Lung (tissue), 12 donors: Measurements from ENCODE around the gene PKHD1. TPM values are rescaled to one million over a fixed set of nuclear protein-coding genes. Genes with fewer than 3 reads are reported as not detected.

Experiments used
- ATAC-seq: fragments of 200-7000 bp; cut with Tn5 transposase; one replicate; pipeline ENCODE4 v1.9.1; 2020; ENCODE audit warnings: moderate number of reproducible peaks; ENCODE audit not compliant: insufficient read depth, low FRiP score
- DNase-seq, 3 donors: peaks; one replicate each; pipeline ENCODE4 v3.0.0-alpha.2; 2013 to 2017
- H3K27ac ChIP-seq, 2 donors: one replicate each; pipeline ENCODE4 v1.5.1; 2013; ENCODE audit warnings: mild to moderate bottlenecking in 2 of 2, moderate library complexity in 2 of 2, control low read depth in 1 of 2, inconsistent platforms in 1 of 2, low read depth in 1 of 2, low read length in 1 of 2
- H3K27me3 ChIP-seq, 3 donors: one replicate each; pipeline ENCODE4 v1.5.1; 2013; ENCODE audit warnings: low read length in 2 of 3; ENCODE audit not compliant: control insufficient read depth in 3 of 3, insufficient read depth in 3 of 3
- H3K36me3 ChIP-seq, 4 donors: one replicate each; pipeline ENCODE4 v1.5.1; 2013; ENCODE audit warnings: low read length in 4 of 4, mild to moderate bottlenecking in 1 of 4, moderate library complexity in 1 of 4; ENCODE audit not compliant: control insufficient read depth in 4 of 4, insufficient read depth in 4 of 4
- H3K4me1 ChIP-seq, 5 donors: one replicate each; pipeline ENCODE4 v1.5.1; 2013; ENCODE audit warnings: low read length in 5 of 5, mild to moderate bottlenecking in 2 of 5, moderate library complexity in 1 of 5; ENCODE audit not compliant: control insufficient read depth in 5 of 5, insufficient read depth in 5 of 5
- H3K4me3 ChIP-seq: one replicate; pipeline ENCODE4 v1.5.1; 2013; ENCODE audit warnings: mild to moderate bottlenecking, control low read depth, moderate library complexity
- H3K9ac ChIP-seq, 2 donors: one replicate each; pipeline ENCODE4 v1.5.1; 2013; ENCODE audit warnings: low read length in 2 of 2, control low read depth in 1 of 2; ENCODE audit not compliant: insufficient read depth in 1 of 2
- H3K9me3 ChIP-seq, 4 donors: one replicate each; pipeline ENCODE4 v1.5.1; 2013; ENCODE audit warnings: low read length in 3 of 4, mild to moderate bottlenecking in 1 of 4, moderate library complexity in 1 of 4; ENCODE audit not compliant: control insufficient read depth in 4 of 4, insufficient read depth in 3 of 4
- WGBS, 2 donors: extraction: QIAGEN DNeasy Blood & Tissue Kit; methylation state at CpG; one replicate each; pipeline ENCODE4 v1.1.7; 2013; 5-methylcytosine and 5-hydroxymethylcytosine counted together
- polyA plus RNA-seq, 2 donors: library from polyadenylated mRNA; stranded (reverse); fragments of 200-250 nt; gene quantifications; one replicate each; pipeline ENCODE4 v1.2.1, GENCODE V29; 2013
- total RNA-seq, 2 donors: library from RNA; depleted of rRNA in 1 of 2; stranded (reverse); fragments of >200 nt in 1 of 2; gene quantifications; one replicate each; pipeline ENCODE4 v1.2.1, GENCODE V29; 2014 to 2021
- TF ChIP-seq, protein P1 (sequence below): IDR thresholded peaks from 2 replicates; pipeline ENCODE4 v1.5.1; 2012; ENCODE audit warnings: mild to moderate bottlenecking; ENCODE audit errors: control extremely low read depth, extremely low read depth
- donor health status: control.
- donor health status: control.
- donor health status: Bipolar disorder and iron deficiency.
- donor health status: healthy.
- donor health status: DM: yes; HTN: yes; CAD: no.

The PKHD1 gene
- total and polyA plus RNA-seq, 4 donors, result 0.01 to 6.1 (median 0.09) TPM

GRCh38 chr6:51887859-51888258 is 199.6 kb downstream of the PKHD1 start:
- H3K27ac ChIP-seq, result no peak overlapping the region
- no peaks in the 10 kb centered on the region for H3K27me3 ChIP-seq
- DNase-seq (no peak), ATAC-seq (no peak)
- TF ChIP-seq, protein P1, sequence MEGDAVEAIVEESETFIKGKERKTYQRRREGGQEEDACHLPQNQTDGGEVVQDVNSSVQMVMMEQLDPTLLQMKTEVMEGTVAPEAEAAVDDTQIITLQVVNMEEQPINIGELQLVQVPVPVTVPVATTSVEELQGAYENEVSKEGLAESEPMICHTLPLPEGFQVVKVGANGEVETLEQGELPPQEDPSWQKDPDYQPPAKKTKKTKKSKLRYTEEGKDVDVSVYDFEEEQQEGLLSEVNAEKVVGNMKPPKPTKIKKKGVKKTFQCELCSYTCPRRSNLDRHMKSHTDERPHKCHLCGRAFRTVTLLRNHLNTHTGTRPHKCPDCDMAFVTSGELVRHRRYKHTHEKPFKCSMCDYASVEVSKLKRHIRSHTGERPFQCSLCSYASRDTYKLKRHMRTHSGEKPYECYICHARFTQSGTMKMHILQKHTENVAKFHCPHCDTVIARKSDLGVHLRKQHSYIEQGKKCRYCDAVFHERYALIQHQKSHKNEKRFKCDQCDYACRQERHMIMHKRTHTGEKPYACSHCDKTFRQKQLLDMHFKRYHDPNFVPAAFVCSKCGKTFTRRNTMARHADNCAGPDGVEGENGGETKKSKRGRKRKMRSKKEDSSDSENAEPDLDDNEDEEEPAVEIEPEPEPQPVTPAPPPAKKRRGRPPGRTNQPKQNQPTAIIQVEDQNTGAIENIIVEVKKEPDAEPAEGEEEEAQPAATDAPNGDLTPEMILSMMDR, result no peak
- H3K9me3 ChIP-seq, result no peaks in the 10 kb centered on the region
- no peaks in the 10 kb centered on the region for H3K4me1 ChIP-seq
- H3K9ac ChIP-seq, result no peak overlapping the region
- WGBS, 2 donors, result 49 to 52% methylated on average over 2 of the region's 2 CpGs
- no peak overlapping the region for H3K4me3 ChIP-seq
- no peaks in the 10 kb centered on the region for H3K36me3 ChIP-seq

GRCh38 chr6:51885957-51886356 is 201.5 kb downstream of the PKHD1 start:
- no peaks in the 10 kb centered on the region for H3K36me3 ChIP-seq
- no peaks in the 10 kb centered on the region for H3K9me3 ChIP-seq
- no peaks in the 10 kb centered on the region for H3K4me1 ChIP-seq
- TF ChIP-seq, protein P1, result no peak
- ATAC-seq (no peak), DNase-seq (no peak)
- no peak overlapping the region for H3K9ac ChIP-seq
- H3K27ac ChIP-seq, result no peak overlapping the region
- H3K27me3 ChIP-seq, result no peaks in the 10 kb centered on the region
- no peak overlapping the region for H3K4me3 ChIP-seq
- WGBS, 2 donors, result 64 to 65% methylated on average over 2 of the region's 2 CpGs

DNA sequence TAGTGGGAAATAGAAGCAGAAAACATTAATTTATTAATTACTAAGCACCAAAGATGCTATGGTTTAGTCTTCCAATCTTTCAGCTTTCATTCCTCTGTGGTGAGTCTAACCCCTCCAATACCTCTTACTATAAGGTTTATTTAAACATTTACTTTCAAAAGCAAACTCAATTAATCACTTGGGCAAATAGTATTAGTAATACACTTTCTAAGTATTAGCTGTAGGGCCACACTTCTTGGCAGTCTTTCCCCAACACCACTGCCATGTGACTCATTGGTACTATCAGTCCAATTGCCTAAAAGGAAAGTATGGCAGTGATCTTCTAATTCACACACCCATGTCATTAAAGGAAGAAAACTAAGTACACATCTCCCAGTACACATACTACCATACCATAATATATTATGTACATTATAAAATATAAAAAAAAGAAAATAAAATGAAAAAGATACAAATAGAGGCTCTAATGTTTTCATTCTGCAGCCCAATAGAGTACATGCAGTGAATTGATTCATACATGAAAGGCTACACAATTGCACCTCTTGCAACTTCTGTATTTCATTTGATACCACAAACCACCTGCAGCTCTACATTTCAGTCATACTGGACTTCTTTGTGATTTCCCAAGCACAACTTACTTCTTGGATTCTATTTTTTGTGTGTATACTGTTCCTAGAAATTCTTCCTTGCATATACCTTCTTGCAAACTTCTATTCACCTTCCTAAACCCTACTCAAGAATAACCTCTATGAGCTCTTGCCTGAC is 218.6 kb downstream of the PKHD1 start:
- Histone ChIP-seq H3K36me3 (no peaks in the 10 kb centered on the region), H3K27ac (no peak overlapping the region), H3K4me3 (no peak overlapping the region), H3K9me3 (no peaks in the 10 kb centered on the region), H3K9ac (no peak overlapping the region), H3K4me1 (no peaks in the 10 kb centered on the region), H3K27me3 (no peaks in the 10 kb centered on the region)
- ATAC-seq, result peak; percentile 12
- TF ChIP-seq, protein P1, result no peak
- DNase-seq, result no peak

GRCh38 chr6:51866867-51867266 is 220.5 kb downstream of the PKHD1 start:
- Histone ChIP-seq H3K4me3 (no peak overlapping the region), H3K36me3 (no peaks in the 10 kb centered on the region), H3K9me3 (no peaks in the 10 kb centered on the region), H3K27me3 (no peaks in the 10 kb centered on the region), H3K27ac (no peak overlapping the region), H3K4me1 (no peaks in the 10 kb centered on the region), H3K9ac (no peak overlapping the region)
- no peak for ATAC-seq
- WGBS, 2 donors, result 27 to 38% methylated on average over 2 of the region's 2 CpGs
- TF ChIP-seq, protein P1, result no peak
- DNase-seq, result no peak
